IMR-90 (cell line): Measurements from ENCODE around the gene TSHZ3.

Source experiments
- BHLHE40 ChIP-seq: fragments of 150-350 bp; IDR thresholded peaks from 2 replicates; pipeline ENCODE4 v1.6.1; 2016; ENCODE audit warnings: mild to moderate bottlenecking, low read depth, low read length
- CEBPB ChIP-seq: IDR thresholded peaks from 2 replicates; pipeline ENCODE4 v1.6.1; 2012; ENCODE audit warnings: low read depth, low read length, improper control_type of control experiment
- CHD1 ChIP-seq: IDR thresholded peaks from 2 replicates; pipeline ENCODE4 v1.6.1; 2012; ENCODE audit warnings: low read depth, low read length, improper control_type of control experiment
- MAFK ChIP-seq: IDR thresholded peaks from 2 replicates; pipeline ENCODE4 v1.6.1; 2012; ENCODE audit warnings: low read depth, low read length, improper control_type of control experiment
- MAZ ChIP-seq: IDR thresholded peaks from 2 replicates; pipeline ENCODE4 v1.6.1; 2012; ENCODE audit warnings: low read depth, mild to moderate bottlenecking, low read length, improper control_type of control experiment, moderate library complexity, borderline replicate concordance
- MXI1 ChIP-seq: IDR thresholded peaks from 2 replicates; pipeline ENCODE4 v1.6.1; 2012; ENCODE audit warnings: low read depth, mild to moderate bottlenecking, low read length, moderate library complexity, borderline replicate concordance
- NFE2L2 ChIP-seq: fragments of 150-350 bp; IDR thresholded peaks from 2 replicates; pipeline ENCODE4 v1.6.1; 2016; ENCODE audit warnings: low read depth, mild to moderate bottlenecking, low read length
- POLR2A ChIP-seq: IDR thresholded peaks from 2 replicates; pipeline ENCODE4 v1.6.1; 2012; ENCODE audit warnings: mild to moderate bottlenecking, low read depth, low read length
- RAD21 ChIP-seq: IDR thresholded peaks from 2 replicates; pipeline ENCODE4 v1.6.1; 2012; ENCODE audit warnings: low read length, improper control_type of control experiment
- RFX5 ChIP-seq: IDR thresholded peaks from 2 replicates; pipeline ENCODE4 v1.8.0; 2012; ENCODE audit warnings: low read depth, mild to moderate bottlenecking, low read length, moderate library complexity
- SMC3 ChIP-seq: fragments of 150-350 bp; IDR thresholded peaks from 2 replicates; pipeline ENCODE4 v1.6.1; 2016; ENCODE audit warnings: low read depth, mild to moderate bottlenecking, antibody characterized with exemption, low read length, moderate library complexity
- TF ChIP-seq, protein P1 (sequence below): conservative IDR thresholded peaks from 2 replicates; pipeline ENCODE4 v1.5.1; 2012; ENCODE audit warnings: mild to moderate bottlenecking, low read depth, low read length, improper control_type of control experiment
- TF ChIP-seq, protein P2 (sequence below): fragments of 150-350 bp; IDR thresholded peaks from 2 replicates; pipeline ENCODE4 v1.6.1; 2017; ENCODE audit warnings: mild to moderate bottlenecking, antibody characterized with exemption, low read length, low read depth
- TF ChIP-seq, protein P3 (sequence below): fragments of 150-350 bp; IDR thresholded peaks from 2 replicates; pipeline ENCODE4 v1.6.1; 2016; ENCODE audit warnings: low read depth, mild to moderate bottlenecking, low read length, moderate library complexity, borderline replicate concordance

DNA sequence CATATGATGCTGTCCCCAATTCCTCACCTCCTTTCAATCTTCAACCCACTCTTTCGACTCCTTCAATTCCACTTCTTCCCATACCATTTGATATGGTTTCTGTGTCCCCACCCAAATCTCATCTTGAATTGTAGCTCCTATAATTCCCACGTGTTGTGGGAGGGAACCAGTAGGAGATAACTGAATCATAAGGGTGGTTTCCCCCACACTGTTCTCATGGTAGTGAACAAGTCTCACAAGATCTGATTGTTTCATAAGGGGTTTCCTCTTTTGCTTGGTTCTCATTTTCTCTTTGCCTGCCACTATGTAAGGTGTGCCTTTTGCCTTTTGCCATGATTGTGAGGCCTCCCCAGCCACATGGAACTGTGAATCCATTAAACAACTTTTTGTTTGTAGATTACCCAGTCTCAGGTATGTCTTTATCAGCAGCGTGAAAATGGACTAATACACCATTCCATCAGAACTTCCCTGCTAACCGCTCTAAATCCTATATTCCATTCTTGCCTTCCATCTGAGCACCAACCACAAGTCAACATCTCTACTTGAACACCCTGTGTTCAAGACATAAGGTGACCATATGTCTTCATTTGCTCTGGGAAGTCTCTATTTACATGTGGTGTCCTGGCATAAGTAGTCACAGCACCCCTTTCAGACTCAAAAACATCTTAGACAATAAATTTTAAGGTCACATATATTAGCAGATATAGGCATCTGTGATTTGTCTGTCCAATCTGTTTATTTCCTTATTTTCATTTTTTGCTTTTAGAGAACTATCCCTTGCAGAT lies 122.9 kb downstream of the TSHZ3 start:
- TF ChIP-seq POLR2A (no peak), RFX5 (no peak), SMC3 (no peak), BHLHE40 (no peak), CHD1 (no peak), MXI1 (no peak), NFE2L2 (no peak), RAD21 (no peak), CEBPB (no peak), MAFK (no peak), MAZ (no peak)
- TF ChIP-seq, protein P1, sequence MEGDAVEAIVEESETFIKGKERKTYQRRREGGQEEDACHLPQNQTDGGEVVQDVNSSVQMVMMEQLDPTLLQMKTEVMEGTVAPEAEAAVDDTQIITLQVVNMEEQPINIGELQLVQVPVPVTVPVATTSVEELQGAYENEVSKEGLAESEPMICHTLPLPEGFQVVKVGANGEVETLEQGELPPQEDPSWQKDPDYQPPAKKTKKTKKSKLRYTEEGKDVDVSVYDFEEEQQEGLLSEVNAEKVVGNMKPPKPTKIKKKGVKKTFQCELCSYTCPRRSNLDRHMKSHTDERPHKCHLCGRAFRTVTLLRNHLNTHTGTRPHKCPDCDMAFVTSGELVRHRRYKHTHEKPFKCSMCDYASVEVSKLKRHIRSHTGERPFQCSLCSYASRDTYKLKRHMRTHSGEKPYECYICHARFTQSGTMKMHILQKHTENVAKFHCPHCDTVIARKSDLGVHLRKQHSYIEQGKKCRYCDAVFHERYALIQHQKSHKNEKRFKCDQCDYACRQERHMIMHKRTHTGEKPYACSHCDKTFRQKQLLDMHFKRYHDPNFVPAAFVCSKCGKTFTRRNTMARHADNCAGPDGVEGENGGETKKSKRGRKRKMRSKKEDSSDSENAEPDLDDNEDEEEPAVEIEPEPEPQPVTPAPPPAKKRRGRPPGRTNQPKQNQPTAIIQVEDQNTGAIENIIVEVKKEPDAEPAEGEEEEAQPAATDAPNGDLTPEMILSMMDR = no peak
- TF ChIP-seq, protein P2, sequence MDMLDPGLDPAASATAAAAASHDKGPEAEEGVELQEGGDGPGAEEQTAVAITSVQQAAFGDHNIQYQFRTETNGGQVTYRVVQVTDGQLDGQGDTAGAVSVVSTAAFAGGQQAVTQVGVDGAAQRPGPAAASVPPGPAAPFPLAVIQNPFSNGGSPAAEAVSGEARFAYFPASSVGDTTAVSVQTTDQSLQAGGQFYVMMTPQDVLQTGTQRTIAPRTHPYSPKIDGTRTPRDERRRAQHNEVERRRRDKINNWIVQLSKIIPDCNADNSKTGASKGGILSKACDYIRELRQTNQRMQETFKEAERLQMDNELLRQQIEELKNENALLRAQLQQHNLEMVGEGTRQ = no peak
- TF ChIP-seq, protein P3, sequence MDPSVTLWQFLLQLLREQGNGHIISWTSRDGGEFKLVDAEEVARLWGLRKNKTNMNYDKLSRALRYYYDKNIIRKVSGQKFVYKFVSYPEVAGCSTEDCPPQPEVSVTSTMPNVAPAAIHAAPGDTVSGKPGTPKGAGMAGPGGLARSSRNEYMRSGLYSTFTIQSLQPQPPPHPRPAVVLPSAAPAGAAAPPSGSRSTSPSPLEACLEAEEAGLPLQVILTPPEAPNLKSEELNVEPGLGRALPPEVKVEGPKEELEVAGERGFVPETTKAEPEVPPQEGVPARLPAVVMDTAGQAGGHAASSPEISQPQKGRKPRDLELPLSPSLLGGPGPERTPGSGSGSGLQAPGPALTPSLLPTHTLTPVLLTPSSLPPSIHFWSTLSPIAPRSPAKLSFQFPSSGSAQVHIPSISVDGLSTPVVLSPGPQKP = no peak
